ENCODE data around the gene KNDC1.

KNDC1 gene

DNA sequence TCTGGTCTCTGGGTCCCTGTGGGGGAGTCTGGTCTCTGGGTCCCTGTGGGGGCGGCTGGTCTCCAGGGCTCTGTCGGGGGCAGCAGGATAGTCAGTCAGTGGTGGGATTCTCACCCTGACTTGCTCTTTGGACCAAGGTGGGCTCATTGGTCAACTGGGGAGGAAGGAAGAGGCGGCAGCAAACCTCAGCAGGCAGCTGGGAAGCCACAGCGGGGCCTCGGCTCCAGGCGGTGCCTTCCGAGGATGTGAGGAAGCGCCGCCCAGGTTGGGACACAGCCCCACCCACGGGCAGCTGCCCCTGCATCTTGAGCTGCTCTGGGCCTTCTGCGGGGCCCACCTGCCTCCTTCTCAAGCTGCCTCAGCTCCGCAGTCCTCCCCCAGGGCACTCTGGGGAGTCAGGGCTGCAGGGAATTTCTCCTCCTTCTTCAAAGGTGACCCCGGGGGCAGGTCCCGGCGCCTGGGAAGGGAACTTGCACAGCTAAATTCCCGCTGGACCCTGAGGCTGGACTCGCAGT is 20.4 kb upstream of the KNDC1 start:
- H3K4me3 ChIP-seq (ENCODE audit: low read depth, low read length) = no peak overlapping the region
- TF ChIP-seq, protein P1, sequence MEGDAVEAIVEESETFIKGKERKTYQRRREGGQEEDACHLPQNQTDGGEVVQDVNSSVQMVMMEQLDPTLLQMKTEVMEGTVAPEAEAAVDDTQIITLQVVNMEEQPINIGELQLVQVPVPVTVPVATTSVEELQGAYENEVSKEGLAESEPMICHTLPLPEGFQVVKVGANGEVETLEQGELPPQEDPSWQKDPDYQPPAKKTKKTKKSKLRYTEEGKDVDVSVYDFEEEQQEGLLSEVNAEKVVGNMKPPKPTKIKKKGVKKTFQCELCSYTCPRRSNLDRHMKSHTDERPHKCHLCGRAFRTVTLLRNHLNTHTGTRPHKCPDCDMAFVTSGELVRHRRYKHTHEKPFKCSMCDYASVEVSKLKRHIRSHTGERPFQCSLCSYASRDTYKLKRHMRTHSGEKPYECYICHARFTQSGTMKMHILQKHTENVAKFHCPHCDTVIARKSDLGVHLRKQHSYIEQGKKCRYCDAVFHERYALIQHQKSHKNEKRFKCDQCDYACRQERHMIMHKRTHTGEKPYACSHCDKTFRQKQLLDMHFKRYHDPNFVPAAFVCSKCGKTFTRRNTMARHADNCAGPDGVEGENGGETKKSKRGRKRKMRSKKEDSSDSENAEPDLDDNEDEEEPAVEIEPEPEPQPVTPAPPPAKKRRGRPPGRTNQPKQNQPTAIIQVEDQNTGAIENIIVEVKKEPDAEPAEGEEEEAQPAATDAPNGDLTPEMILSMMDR (IDR thresholded peaks at IDR 0.05; ENCODE audit: borderline replicate concordance, insufficient read depth, low read depth, low read length) = no peak

DNA sequence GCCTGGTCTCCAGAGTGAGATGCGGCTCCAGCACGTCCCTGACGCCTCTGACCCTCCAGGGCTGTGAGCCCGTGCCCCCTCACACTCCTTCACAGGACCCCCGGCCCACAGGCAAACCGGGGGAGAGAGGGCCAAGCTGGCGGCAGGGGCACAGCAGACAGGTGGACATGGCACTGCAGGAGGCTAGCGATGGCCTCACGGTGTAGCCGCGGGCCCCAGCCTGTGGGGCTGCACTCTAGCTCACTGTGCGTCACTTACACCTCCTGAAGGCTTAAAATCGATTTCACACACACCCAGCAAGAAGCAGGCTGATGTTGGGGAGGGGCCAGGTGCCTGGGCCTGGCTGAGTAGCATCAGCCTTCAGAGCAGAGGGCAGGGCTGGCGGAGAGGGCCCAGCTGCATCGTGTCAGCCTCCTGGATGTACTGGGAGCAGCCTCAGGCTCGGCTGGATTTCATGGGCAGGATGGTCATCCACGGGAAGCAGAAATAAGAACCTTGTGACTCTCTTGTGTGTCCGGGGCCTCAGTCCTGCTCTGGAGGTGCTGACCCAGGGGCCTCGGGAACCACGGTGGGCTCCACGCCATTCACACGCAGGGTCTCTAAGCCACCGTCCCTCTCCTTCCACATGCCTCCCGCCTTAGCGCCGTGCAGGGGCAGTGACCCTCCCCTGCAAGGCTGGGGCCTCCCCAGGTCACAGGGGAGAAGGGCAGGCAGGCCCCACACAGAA is 19.4 kb upstream of the KNDC1 start:
- TF ChIP-seq, protein P1 (IDR thresholded peaks at IDR 0.05; ENCODE audit: borderline replicate concordance, insufficient read depth, low read depth, low read length) = no peak
- no peak overlapping the region for H3K4me3 ChIP-seq (ENCODE audit: low read depth, low read length)

DNA sequence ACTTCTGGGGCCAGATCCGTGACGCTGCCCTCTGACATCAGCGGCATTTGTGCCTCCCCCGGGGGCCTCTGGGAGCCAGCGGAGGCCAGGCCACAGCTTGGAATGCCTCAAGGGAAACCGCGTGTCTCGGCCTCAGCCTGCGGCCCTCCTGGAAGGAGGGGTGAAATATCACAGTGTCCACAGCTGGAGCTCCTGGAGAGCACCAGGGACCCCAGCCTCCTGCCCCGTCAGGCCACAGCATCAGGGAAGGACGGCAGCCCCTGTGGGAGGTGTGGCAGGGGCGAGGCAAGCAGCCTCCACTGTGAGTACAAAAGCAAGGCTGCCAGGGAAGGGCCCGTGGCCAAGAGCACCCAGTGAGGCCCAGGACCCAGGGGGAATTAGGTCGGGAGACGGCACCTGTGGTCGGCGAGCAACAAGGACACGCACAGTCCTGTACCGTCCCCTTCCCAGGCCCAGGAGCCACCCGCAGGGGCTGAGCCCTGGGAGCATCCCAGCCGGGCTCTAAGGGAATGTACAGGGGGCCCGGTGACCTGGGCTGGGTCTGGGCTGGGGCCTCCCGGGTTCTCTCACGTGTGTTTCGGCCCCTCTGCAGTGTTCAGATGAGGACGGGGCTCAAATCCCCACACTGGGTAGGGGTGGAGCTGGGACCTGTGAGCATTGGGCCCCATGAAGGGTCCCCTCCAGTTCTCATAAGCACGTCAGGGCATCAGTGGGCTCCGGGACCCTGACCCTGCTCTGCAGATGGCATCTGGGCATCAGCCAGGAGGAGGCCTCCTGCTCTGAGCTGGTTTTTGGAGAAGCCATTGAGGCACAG is 18.7 kb upstream of the KNDC1 start:
- TF ChIP-seq, protein P1 (IDR thresholded peaks at IDR 0.05; ENCODE audit: borderline replicate concordance, insufficient read depth, low read depth, low read length) = no peak
- no peak overlapping the region for H3K4me3 ChIP-seq (ENCODE audit: low read depth, low read length)

DNA sequence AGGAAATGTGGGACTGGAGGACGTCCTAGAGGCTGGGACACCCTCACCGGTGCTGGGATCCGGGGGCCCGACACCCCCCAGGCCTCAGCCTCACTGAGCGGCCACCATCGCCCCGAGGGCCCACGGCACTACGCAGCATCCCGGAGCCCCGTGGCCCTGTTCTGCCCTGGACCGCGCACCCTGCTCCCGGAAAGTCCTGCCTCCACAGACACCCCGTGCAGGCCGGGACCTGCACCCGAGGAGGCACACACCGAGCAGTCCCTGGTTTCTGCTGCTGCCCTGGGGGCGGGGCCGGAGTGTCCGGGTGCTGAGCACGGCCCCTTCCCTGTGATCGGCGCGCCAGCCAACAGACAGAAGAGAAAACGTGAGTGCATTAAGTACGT is 18.1 kb upstream of the KNDC1 start:
- TF ChIP-seq, protein P1 (IDR thresholded peaks at IDR 0.05; ENCODE audit: borderline replicate concordance, insufficient read depth, low read depth, low read length) = no peak
- no peak overlapping the region for H3K4me3 ChIP-seq (ENCODE audit: low read depth, low read length)

DNA sequence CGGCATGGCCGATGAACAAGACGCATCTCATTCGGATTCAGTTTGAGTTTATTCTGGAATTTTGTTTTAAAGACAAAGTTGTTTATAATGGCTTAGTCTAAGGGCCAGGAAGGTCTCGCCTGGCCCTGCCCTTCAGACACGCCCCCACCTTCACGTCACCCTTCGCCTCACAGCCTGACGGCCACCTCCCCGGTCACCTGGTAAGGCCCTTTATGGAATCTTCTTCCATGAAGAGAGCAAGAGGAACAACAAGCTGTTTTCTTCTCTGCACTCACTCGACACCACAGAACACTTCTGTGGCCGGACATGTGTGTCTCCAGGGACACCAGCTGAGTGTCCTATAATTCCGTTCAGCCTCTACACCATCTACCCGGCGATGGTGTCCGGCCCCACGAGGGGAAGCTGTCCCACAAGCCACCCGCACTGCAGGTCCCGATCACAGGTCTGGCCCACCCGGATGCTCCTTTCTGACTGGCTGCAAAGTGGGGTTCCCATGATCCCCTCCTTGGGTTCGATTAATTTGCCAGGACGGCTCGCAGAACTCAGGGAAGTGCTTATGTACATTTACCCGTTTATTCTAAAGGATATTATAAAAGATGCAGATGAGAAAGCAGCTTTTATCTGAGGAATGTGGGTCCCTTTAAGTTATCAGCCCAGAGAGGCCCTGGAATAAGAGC is 17.4 kb upstream of the KNDC1 start:
- TF ChIP-seq, protein P1 (IDR thresholded peaks at IDR 0.05; ENCODE audit: borderline replicate concordance, insufficient read depth, low read depth, low read length) = no peak
- H3K4me3 ChIP-seq (ENCODE audit: low read depth, low read length) = no peak overlapping the region

DNA sequence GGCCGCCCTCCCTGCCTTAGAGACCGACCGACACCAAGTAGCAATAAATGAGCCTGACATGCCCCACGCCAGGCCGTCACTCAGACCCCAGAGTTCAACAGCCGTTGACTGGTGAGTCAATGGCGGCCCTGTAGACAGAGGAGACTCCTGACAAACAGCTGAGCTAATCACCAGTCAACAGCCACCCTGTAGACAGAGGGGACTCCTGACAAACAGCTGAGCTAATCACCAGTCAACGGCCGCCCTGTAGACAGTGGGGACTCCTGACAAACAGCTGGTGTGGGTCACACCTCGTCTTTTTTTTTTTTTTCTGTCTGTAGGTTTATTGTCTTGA is 16.9 kb upstream of the KNDC1 start:
- H3K4me3 ChIP-seq (ENCODE audit: low read depth, low read length) = no peak overlapping the region
- TF ChIP-seq, protein P1 (IDR thresholded peaks at IDR 0.05; ENCODE audit: borderline replicate concordance, insufficient read depth, low read depth, low read length) = no peak

Data from GM12875 (cell line).